Activated CD4-positive, alpha-beta T cell treated with anti-CD3 and anti-CD28 coated beads for 4 hours (primary cell): ENCODE results near the gene GSTM4.
"Not testable (repeated sequence)": the region's sequence is repeated elsewhere in the genome, so short reads cannot be mapped to it uniquely, and the experiment has no call there.

Experiments used
- DNase-seq, 2 donors: peaks; one replicate each; pipeline ENCODE4 v3.0.0-alpha.2; 2020

The GSTM4 gene

DNA sequence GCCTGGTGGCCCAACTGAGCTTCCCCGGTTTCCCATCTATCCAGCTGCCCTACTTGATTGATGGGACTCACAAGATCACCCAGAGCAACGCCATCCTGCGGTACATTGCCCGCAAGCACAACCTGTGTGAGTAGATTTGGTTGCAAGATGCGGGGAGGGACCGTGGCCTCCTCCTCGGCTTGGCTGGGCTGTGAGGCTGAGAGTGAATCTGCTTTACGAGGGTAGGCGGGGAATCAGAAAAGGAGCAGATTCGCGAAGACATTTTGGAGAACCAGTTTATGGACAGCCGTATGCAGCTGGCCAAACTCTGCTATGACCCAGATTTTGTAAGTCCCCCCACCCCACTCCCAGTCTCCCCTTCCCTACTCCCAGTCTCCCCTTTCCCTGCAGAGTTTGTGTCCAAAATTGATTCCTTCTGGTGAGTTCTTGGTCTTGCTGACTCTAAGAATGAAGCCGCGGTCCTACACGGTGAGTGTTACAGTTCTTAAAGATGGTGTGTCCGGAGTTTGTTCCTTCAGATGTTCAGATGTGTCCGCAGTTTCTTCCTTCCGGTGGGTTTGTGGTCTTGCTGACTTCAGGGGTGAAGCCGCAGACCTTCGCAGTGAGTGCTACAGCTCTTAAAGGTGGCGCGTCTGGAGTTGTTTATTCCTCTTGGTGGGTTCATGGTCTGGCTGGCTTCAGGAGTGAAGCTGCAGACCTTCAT, 13.5 kb downstream of the GSTM4 start:
- DNase-seq = no peak

DNA sequence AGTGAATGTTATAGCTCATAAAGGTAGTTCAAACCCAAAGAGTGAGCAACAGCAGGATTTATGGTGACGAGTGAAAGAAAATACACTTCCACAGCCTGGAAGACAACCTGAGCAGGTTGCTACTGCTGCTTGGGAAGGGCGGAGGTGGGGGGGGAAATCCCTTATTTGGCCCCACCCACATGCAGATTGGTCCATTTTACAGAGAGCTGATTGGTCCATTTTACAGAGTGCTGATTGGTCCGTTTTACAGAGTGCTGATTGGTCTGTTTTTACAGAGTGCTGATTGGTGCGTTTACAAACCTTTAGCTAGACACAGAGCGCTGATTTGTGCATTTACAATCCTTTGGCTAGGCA, 14.0 kb downstream of the GSTM4 start:
- not testable (repeated sequence) for DNase-seq

DNA sequence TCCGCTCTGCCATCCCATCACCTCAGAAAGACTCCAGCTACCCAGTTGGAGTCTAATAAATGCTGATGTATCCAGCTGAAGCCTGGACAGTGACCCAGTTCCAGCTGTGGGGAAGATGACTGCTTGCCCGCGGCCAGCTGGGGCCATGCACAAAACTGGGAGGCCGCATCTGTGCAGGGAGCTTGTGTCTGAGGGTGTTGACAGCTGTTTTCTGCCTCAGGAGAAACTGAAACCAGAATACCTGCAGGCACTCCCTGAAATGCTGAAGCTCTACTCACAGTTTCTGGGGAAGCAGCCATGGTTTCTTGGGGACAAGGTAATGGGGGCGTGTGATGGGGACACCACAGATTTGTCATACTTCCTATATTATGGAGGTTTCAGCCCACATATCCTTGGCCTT, 15.2 kb downstream of the GSTM4 start:
- DNase-seq = no peak

DNA sequence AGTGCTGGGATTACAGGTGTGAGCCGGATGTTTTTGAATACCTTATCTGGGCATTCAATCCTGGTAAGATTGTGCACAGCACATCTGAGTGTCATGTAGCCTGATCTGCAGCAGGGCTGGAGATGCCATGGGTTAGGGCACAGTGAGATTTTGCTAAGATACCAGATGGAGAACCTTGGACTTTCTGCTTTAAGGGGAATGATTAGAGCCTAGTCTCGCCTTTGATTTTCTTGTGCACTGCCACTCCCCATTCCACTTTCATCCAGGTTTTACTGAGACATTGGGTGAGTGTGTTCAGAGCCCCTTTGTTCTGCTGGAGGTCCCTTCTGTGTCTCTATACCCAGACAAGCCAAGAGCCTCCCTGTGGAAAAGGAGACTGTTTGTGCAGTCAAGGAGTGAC, 18.0 kb downstream of the GSTM4 start:
- not testable (repeated sequence) for DNase-seq

DNA sequence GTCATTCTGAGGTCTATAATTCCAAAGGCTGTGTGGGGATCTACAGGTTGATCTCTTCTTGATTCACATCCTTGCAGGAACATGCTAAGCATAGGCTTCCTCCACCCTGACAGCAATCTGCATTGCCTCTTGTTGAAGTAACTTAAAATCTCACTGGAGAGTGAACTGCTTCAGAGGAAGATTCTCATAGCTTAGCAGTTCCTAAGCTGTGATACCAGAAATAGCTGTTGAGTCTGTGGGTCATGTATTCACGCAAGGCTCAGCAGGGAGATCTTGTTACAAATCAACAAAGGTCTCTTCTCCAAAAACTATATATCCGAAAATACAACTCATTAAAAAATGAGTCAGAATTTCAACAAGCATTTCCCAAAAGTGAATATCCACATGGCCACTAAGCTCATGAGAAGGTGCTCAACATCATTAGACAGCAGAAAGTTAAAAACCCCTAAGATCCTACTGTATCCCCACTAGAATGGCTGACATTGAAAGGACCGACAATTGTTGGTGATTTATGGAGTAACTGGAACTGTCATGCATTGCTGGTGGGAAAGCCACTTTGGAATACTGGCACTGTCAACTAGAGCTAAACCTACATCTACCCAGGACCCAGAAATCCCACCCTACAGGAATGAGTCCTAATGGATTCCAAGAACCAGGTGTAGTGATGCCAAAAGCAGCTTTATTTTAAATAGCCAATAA, 20.9 kb downstream of the GSTM4 start:
- not testable (repeated sequence) for DNase-seq

DNA sequence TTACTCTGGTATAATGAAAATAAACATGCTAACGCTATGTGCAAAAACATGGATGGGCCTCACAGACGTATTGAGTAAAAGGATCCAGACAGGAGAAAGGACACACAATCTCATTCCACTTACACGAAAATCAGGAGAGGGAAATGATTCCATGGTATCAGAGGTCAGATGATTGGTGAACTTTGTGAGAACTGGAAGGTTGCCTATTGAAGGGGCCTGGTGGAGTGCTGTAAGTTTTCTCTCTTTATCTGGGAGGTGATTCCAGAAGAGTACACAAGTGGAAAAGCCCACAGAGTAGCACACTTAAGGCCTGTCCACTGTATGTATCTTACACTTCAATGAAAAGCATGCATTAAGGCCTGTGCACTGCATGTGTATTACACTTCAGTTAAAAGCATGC, 21.6 kb downstream of the GSTM4 start:
- no peak for DNase-seq

DNA sequence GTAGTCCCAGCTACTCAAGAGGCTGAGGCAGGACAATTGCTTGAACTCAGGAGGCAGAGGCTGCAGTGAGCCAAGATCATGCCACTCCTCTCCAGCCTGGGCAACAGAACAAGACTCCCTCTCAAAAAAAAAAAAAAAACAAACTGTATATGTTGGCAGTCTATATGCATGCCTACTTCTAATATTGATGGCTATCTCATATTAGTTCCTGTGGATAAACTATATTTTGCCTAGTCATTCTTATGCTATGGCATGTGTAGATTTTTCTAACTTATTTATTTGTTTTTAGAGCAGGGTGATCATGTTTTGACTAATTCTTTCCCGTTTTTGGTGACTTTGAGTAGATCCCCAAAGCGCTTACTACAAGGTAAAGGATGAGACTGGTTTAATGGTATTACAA, 22.7 kb downstream of the GSTM4 start:
- not testable (repeated sequence) for DNase-seq

DNA sequence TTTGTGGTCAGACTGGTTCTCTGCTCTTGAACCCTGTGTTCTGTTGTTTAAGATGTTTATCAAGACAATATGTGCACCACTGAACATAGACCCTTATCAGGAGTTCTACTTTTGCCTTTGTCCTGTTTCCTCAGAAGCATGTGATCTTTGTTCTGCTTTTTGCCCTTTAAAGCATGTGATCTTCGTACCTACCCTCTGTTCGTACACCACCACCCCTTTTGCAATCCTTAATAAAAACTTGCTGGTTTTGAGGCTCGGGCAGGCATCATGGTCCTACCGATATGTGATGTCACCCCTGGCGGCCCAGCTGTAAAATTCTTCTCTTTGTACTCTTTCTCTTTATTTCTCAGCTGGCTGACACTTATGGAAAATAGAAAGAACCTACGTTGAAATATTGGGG, 28.9 kb downstream of the GSTM4 start:
- not testable (repeated sequence) for DNase-seq

DNA sequence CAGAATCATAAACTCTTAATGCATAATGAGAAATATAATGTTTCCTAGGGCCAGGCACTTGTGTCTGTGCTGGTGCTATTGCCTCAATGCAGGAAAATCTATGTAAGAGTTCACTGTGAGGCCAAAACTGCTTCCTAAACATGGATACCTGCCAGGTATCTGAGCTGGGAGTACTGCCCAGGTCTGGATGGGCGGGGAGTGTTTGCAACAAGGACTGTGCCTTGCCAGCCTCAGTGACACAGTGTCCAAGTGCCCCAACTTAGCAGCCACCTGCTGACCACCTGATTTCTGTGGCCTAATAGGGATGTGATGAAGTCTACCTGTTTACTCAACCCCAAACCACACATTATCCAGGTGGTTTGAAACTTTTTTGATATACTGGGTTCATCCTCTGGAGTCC, 29.5 kb downstream of the GSTM4 start:
- not testable (repeated sequence) for DNase-seq

DNA sequence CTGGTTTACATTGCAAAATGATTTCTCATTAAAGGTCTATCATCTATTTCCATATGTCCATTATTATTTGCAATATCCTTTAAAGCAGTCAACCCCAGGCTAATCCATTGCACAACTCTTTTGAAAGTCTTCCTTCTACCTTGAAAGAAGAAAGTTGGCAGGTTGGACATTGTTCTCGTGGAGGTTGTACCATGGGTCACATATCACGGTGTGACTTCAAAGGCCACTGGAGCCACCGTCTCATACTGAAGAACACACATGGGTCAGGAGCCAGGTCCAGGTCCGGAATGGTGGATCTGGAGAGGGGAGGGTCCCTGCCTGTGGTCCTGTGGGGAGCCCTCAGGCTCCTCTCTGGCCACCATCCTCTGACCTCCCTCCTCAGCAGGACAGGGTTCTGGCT, 30.0 kb downstream of the GSTM4 start:
- DNase-seq = not testable (repeated sequence)

DNA sequence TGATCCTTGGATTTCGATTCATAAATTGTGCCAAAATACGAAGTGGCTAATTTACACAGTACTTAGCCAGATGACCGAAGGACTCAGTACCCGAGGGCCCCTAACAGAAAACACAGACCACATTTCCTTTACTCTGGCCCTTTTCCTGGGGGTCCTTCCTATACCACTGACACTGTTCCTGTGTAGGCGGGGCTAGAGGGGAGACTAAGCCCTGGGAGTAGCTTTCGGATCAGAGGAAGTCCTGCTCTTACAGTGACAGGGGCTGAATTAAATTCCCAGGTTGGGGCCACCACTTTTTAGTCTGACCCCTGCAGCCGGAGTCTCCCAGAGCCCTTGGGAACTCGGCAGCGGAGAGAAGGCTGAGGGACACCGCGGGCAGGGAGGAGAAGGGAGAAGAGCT, 31.2 kb downstream of the GSTM4 start:
- not testable (repeated sequence) for DNase-seq

DNA sequence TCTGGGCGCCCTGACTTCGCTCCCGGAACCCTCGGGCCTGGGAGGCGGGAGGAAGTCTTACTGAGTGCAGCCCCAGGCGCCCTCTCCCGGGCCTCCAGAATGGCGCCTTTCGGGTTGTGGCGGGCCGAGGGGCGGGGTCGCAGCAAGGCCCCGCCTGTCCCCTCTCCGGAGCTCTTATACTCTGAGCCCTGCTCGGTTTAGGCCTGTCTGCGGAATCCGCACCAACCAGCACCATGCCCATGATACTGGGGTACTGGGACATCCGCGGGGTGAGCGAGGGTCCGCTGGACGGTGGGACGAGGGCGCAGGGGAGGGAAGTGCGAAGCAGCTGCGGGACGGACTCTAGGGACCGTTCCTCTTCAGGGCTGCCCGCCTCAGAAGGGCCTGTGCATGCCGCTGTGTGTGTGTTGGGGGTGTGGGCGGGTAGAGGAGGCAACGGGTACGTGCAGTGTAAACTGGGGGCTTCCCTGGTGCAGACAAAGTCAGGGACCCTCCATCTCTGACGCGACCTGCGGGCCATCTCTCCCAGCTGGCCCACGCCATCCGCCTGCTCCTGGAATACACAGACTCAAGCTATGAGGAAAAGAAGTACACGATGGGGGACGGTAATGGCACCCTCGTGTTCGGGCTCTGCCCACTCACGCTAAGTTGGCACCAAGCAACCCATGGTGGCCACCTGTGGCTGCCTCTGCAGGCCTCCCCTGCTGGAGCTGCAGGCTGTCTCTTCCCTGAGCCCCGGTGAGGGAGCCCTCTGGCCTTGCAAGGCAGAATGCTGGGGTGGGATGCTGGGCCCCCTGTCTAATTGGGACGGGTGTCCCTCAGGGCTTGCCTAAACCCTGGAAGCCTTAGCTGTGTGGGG, 32.0 kb downstream of the GSTM4 start, which contains the start of gene GSTM1:
GSTM1 (plus strand) TSS at position 177 of the 859 bp plus-strand sequence; CDS start at position 234, 57 bp downstream.
- peak; percentile 70 to 82 for DNase-seq

DNA sequence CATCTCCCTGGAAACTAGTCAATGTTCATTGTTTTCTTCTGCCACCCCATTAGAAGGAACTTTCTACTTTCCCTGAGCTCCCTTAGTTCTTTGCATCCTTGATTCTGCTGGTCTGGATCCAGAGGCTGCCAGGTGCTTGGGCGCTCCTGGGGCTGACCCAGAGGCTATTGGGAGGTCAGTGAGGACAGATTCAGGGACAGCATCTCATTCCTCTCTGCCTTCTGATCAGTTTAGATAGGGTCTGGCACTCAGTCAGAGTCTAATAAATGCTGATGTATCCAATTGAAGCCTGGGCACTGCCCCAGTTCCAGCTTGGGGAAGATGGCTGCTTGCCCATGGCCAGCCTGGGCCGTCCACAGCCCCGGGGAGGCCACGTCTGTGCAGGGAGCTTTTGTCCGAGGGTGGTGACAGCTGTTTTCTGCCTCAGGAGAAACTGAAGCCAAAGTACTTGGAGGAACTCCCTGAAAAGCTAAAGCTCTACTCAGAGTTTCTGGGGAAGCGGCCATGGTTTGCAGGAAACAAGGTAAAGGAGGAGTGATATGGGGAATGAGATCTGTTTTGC, 34.0 kb downstream of the GSTM4 start:
- no peak for DNase-seq

DNA sequence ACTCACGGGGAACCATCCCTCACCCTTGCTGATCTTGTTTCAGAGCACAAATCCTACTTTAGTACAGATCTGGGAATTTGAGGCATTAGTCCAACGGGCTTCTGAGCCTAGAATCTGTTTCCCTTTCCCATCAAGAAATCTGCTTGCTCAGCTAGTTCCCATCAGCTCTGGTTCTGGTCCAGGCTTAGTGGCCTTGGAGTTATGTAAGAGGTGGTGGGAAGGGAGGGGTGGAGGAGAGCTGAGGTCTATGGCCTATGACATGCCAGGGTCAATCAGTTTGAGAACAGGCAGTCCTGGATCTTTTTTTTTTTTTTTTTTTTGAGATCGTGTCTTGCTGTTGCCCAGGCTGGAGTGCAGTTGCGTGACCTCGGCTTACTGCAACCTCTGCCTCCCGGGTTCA, 35.9 kb downstream of the GSTM4 start:
- no peak for DNase-seq

DNA sequence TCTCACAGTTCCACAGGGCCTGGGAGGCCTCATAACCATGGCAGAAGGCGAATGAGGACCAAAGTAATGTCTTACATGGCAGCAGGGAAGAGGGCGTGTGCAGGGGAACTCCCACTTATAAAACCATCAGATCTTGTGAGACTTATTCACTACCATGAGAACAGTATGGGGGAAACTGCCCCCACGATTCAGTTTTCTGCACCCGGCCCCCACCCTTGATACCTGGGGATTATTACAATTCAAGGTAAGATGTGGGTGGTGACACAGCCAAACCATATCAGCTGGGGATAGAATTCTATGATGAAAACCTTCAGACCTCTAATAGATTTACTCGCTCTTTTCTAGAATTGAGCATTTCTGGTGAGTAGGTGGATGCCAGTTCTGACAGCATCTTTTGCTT, 38.5 kb downstream of the GSTM4 start:
- not testable (repeated sequence) for DNase-seq

DNA sequence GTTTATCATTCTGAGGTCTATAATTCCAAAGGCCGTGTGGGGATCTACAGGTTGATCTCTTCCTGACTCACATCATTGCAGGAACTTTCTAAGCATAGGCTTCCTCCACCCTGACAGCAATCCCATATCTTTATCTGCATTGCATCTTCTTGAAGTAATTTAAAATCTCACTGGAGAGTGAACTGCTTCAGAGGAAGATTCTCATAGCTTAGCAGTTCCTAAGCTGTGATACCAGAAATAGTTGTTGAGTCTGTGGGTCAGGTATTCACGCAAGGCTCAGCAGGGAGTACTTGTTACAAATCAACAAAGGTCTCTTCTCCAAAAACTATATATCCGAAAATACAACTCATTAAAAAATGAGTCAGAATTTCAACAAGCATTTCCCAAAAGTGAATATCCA, 39.2 kb downstream of the GSTM4 start:
- DNase-seq = not testable (repeated sequence)

DNA sequence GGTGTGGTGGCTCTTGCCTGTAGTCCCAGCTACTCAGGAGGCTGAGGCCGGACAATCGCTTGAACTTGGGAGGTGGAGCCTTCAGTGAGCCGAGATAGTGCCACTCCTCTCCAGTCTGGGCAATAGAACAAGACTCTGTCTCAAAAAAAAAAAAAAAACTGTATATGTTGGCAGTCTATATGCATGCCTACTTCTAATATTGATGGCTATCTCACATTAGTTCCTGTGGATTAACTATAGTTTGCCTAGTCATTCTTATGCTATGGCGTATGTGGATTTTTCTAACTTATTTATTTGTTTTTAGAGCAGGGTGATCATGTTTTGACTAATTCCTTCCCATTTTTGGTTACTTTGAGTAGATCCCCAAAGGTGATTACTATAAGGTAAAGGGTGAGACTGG, 41.2 kb downstream of the GSTM4 start:
- DNase-seq = no peak

DNA sequence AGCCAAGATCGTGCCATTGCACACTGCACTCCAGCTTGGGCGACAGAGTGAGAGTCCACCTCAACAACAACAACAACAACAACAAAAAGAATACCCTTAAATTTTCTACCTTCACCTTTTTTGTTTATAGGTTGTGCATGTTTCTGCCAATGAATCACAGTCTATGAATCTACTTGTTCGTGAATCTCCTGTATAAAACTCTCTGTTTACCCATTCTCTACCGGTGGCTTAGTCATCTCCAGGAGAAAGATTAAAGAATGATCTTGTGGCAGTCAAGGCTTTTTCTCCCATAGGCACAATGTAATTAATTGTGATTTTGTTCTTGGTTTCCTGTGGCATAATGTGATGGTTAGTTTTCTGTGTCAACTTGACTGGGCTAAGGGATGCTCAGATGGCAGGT, 42.0 kb downstream of the GSTM4 start:
- DNase-seq = not testable (repeated sequence)

DNA sequence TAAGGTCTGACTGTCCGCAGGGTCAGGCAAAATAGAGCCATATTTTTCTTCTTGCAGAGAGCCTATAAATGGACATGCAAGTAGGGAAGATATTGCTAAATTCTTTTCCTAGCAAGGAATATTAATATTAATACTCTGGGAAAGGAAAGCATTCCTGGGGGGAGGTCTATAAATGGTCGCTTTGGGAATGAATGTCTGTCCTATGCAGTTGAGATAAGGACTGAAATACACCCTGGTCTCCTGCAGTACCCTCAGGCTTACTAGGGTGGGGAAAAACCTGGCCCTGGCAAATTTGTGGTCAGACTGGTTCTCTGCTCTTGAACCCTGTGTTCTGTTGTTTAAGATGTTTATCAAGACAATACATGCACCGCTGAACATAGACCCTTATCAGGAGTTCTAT, 47.0 kb downstream of the GSTM4 start:
- DNase-seq = not testable (repeated sequence)

DNA sequence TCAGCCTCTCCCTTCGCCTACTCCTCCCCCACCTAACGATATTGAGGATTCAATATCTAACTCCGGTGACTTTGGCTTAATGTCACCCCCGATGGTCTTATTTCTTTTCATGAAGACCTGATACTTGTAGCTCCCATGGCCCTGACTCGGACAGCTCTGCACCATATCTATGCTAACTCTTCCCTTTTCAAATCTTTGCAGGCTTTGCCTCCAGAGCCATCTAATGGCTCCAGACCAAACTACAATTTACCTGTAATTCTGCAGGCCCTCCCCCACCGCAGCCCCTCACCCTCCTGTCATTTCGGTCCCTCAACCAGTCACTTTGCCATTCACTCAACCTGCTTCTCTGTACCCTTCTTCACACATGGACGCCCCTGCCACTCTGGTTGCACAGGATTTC, 48.3 kb downstream of the GSTM4 start:
- no peak for DNase-seq

DNA sequence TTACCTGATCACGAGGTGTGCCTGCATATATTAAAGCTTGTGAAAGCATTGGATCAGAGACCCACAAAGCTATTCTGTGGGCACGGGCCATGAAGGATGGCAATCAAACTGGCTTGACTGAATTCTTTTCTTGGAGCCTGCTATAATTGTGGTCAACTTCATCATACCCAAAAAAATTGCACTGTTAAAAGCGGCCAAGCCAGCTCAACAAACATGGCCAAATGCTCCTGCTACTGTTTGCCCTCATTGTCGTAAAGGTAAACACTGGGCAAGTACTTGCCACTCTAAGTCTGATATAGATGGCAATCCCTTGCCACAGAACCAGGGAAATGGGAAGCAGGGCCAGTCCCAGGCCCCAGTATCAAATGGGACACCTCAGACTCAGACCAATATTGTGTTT, 49.5 kb downstream of the GSTM4 start:
- no peak for DNase-seq

DNA sequence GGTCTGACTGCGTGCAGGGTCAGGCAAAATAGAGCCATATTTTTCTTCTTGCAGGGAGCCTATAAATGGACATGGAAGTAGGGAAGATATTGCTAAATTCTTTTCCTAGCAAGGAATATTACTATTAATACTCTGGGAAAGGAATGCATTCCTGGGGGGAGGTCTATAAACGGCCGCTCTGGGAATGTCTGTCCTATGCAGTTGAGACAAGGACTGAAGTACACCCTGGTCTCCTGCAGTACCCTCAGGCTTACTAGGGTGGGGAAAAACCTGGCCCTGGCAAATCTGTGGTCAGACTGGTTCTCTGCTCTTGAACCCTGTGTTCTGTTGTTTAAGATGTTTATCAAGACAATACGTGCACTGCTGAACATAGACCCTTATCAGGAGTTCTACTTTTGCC, 53.0 kb downstream of the GSTM4 start:
- not testable (repeated sequence) for DNase-seq

DNA sequence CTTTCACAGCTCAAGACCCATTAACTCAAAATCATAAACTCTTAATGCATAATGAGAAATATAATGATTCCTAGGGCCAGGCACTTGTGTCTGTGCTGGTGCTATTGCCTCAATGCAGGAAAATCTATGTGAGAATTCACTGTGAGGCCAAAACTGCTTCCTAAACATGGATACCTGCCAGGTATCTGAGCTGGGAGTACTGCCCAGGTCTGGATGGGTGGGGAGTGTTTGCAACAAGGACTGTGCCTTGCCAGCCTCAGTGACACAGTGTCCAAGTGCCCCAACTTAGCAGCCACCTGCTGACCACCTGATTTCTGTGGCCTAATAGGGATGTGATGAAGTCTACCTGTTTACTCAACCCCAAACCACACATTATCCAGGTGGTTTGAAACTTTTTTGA, 53.9 kb downstream of the GSTM4 start:
- not testable (repeated sequence) for DNase-seq
